ENCODE measurements around the gene GPC3. TPM values are rescaled to one million over a fixed set of nuclear protein-coding genes. Genes with fewer than 3 reads are reported as not detected.

GPC3 gene
- total RNA-seq, 1 donor = not detected

GRCh38 chrX:133972916-133973315 is 12.5 kb downstream of the GPC3 start:
- H3K4me2 ChIP-seq (ENCODE audit: insufficient read depth, low read length) = no peak overlapping the region
- peaks cover 4% of the 10 kb centered on the region for H3K27me3 ChIP-seq (ENCODE audit: insufficient read depth, low read length)
- no peaks in the 10 kb centered on the region for H3K4me1 ChIP-seq (ENCODE audit: insufficient read depth, low read length)
- H4K20me1 ChIP-seq (ENCODE audit: insufficient read depth, low read length) = no peaks in the 10 kb centered on the region
- no peaks in the 10 kb centered on the region for H3K9me3 ChIP-seq (ENCODE audit: low read depth, low read length)
- no peak overlapping the region for H3K4me3 ChIP-seq (ENCODE audit: insufficient read depth, low read length)
- no peaks in the 10 kb centered on the region for H3K36me3 ChIP-seq (ENCODE audit: insufficient read depth, low read length)
- no peaks in the 10 kb centered on the region for H3K79me2 ChIP-seq (ENCODE audit: insufficient read depth, low read length)
- H3K27ac ChIP-seq (ENCODE audit: low read depth, low read length) = no peak overlapping the region
- DNase-seq (ENCODE audit: insufficient read length, low spot score, missing footprints) = no peak
- no peak overlapping the region for H2AFZ ChIP-seq (ENCODE audit: low read length)
- TF ChIP-seq, protein P1, sequence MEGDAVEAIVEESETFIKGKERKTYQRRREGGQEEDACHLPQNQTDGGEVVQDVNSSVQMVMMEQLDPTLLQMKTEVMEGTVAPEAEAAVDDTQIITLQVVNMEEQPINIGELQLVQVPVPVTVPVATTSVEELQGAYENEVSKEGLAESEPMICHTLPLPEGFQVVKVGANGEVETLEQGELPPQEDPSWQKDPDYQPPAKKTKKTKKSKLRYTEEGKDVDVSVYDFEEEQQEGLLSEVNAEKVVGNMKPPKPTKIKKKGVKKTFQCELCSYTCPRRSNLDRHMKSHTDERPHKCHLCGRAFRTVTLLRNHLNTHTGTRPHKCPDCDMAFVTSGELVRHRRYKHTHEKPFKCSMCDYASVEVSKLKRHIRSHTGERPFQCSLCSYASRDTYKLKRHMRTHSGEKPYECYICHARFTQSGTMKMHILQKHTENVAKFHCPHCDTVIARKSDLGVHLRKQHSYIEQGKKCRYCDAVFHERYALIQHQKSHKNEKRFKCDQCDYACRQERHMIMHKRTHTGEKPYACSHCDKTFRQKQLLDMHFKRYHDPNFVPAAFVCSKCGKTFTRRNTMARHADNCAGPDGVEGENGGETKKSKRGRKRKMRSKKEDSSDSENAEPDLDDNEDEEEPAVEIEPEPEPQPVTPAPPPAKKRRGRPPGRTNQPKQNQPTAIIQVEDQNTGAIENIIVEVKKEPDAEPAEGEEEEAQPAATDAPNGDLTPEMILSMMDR (IDR thresholded peaks at IDR 0.05; ENCODE audit: extremely low read depth, low read depth, low read length) = no peak

DNA sequence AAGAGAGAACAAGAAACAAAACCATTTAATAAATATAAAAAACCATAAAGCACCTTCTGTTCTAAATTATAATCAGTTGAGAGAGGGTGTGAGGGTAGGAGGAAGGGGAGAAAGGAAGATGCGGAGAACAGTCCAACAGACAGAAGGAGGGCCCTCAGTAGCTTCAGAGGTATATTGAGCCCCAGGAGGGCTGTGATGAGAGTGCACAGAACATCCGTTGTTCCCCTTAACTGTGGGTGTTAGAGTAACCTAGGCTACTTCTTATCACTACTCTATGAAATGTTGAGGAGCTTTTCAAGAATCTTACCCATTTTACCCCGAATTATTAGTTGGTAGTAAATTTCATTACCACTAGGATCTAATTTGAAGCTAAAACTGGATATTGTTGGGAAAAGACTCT is 13.8 kb downstream of the GPC3 start:
- H3K79me2 ChIP-seq (ENCODE audit: insufficient read depth, low read length) = no peaks in the 10 kb centered on the region
- H2AFZ ChIP-seq (ENCODE audit: low read length) = no peak overlapping the region
- H3K4me3 ChIP-seq (ENCODE audit: insufficient read depth, low read length) = no peak overlapping the region
- no peak overlapping the region for H3K4me2 ChIP-seq (ENCODE audit: insufficient read depth, low read length)
- H3K9me3 ChIP-seq (ENCODE audit: low read depth, low read length) = no peaks in the 10 kb centered on the region
- DNase-seq (ENCODE audit: insufficient read length, low spot score, missing footprints) = no peak
- no peaks in the 10 kb centered on the region for H3K4me1 ChIP-seq (ENCODE audit: insufficient read depth, low read length)
- H3K27ac ChIP-seq (ENCODE audit: low read depth, low read length) = no peak overlapping the region
- peaks cover 4% of the 10 kb centered on the region for H3K27me3 ChIP-seq (ENCODE audit: insufficient read depth, low read length)
- no peaks in the 10 kb centered on the region for H3K36me3 ChIP-seq (ENCODE audit: insufficient read depth, low read length)
- TF ChIP-seq, protein P1 (IDR thresholded peaks at IDR 0.05; ENCODE audit: extremely low read depth, low read depth, low read length) = no peak
- no peaks in the 10 kb centered on the region for H4K20me1 ChIP-seq (ENCODE audit: insufficient read depth, low read length)

GRCh38 chrX:133970076-133970475 is 15.3 kb downstream of the GPC3 start:
- no peak overlapping the region for H3K4me2 ChIP-seq (ENCODE audit: insufficient read depth, low read length)
- no peak overlapping the region for H3K27ac ChIP-seq (ENCODE audit: low read depth, low read length)
- no peak overlapping the region for H2AFZ ChIP-seq (ENCODE audit: low read length)
- no peaks in the 10 kb centered on the region for H3K36me3 ChIP-seq (ENCODE audit: insufficient read depth, low read length)
- H3K9me3 ChIP-seq (ENCODE audit: low read depth, low read length) = no peaks in the 10 kb centered on the region
- no peaks in the 10 kb centered on the region for H4K20me1 ChIP-seq (ENCODE audit: insufficient read depth, low read length)
- DNase-seq (ENCODE audit: insufficient read length, low spot score, missing footprints) = no peak
- H3K27me3 ChIP-seq (ENCODE audit: insufficient read depth, low read length) = peaks cover 4% of the 10 kb centered on the region
- H3K79me2 ChIP-seq (ENCODE audit: insufficient read depth, low read length) = no peaks in the 10 kb centered on the region
- no peak overlapping the region for H3K4me3 ChIP-seq (ENCODE audit: insufficient read depth, low read length)
- no peaks in the 10 kb centered on the region for H3K4me1 ChIP-seq (ENCODE audit: insufficient read depth, low read length)
- TF ChIP-seq, protein P1 (IDR thresholded peaks at IDR 0.05; ENCODE audit: extremely low read depth, low read depth, low read length) = no peak

DNA sequence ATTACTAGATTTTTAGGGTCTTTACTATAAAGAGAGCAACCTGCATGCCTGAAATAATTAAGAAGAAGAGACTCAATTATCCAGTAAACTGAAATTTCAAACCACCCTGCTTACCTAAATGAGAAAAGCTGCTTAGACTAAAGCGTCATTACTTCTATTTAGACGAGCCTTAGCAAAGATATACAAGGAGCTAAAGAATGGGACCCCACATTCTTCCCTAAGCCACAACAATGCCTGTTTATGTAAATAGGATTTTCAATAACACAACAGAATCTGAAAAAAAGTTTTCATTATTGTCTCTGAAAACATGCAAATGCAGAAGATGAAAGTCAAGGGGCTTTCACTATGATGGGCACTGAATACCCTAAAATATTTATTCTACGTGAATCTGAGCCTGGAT is 16.2 kb downstream of the GPC3 start:
- H3K4me3 ChIP-seq (ENCODE audit: insufficient read depth, low read length) = no peak overlapping the region
- H3K79me2 ChIP-seq (ENCODE audit: insufficient read depth, low read length) = no peaks in the 10 kb centered on the region
- no peaks in the 10 kb centered on the region for H3K4me1 ChIP-seq (ENCODE audit: insufficient read depth, low read length)
- peaks cover 4% of the 10 kb centered on the region for H3K27me3 ChIP-seq (ENCODE audit: insufficient read depth, low read length)
- TF ChIP-seq, protein P1 (IDR thresholded peaks at IDR 0.05; ENCODE audit: extremely low read depth, low read depth, low read length) = no peak
- no peaks in the 10 kb centered on the region for H3K36me3 ChIP-seq (ENCODE audit: insufficient read depth, low read length)
- no peak for DNase-seq (ENCODE audit: insufficient read length, low spot score, missing footprints)
- no peak overlapping the region for H3K27ac ChIP-seq (ENCODE audit: low read depth, low read length)
- no peaks in the 10 kb centered on the region for H4K20me1 ChIP-seq (ENCODE audit: insufficient read depth, low read length)
- H2AFZ ChIP-seq (ENCODE audit: low read length) = no peak overlapping the region
- H3K9me3 ChIP-seq (ENCODE audit: low read depth, low read length) = no peaks in the 10 kb centered on the region
- no peak overlapping the region for H3K4me2 ChIP-seq (ENCODE audit: insufficient read depth, low read length)

Data from osteoblast (primary cell).